DOHH2 (cell line): ENCODE measurements around the gene ARID4A.

Experiments used
- H3F3A ChIP-seq: fragments of 200-600 bp; sonication (generic), shearing (Covaris generic); 2 replicates; pipeline ENCODE4 v1.6.0; 2016; ENCODE audit warnings: antibody characterized with exemption, mild to moderate bottlenecking; ENCODE audit not compliant: control insufficient read depth, insufficient read depth
- H3K27ac ChIP-seq: fragments of 200-600 bp; sonication (generic); 2 replicates; pipeline ENCODE4 v1.5.1; 2014; ENCODE audit warnings: low read depth, mild to moderate bottlenecking, low read length, moderate library complexity
- H3K27me3 ChIP-seq: fragments of 200-600 bp; sonication (generic); 2 replicates; pipeline ENCODE4 v1.6.1; 2014; ENCODE audit warnings: mild to moderate bottlenecking, low read length, mixed read lengths; ENCODE audit not compliant: control insufficient read depth
- H3K36me3 ChIP-seq: fragments of 200-600 bp; sonication (generic); 2 replicates; pipeline ENCODE4 v1.6.1; 2014; ENCODE audit warnings: mild to moderate bottlenecking, low read length, moderate library complexity, mixed read lengths; ENCODE audit not compliant: control insufficient read depth
- H3K4me1 ChIP-seq: fragments of 200-600 bp; sonication (generic); 2 replicates; pipeline ENCODE4 v1.6.1; 2014; ENCODE audit warnings: mild to moderate bottlenecking, low read length, mixed read lengths; ENCODE audit not compliant: control insufficient read depth
- H3K4me2 ChIP-seq: fragments of 200-600 bp; sonication (generic); 2 replicates; pipeline ENCODE4 v1.6.0; 2014; ENCODE audit warnings: mild to moderate bottlenecking, low read length, moderate library complexity
- H3K4me3 ChIP-seq: fragments of 200-600 bp; sonication (generic); 2 replicates; pipeline ENCODE4 v1.5.1; 2014; ENCODE audit warnings: mild to moderate bottlenecking, low read length, mixed read lengths
- H3K79me2 ChIP-seq: fragments of 200-600 bp; sonication (generic); 2 replicates; pipeline ENCODE4 v1.6.1; 2014; ENCODE audit warnings: mild to moderate bottlenecking, low read length, mixed read lengths; ENCODE audit not compliant: control insufficient read depth
- H3K9me2 ChIP-seq: fragments of 200-600 bp; sonication (generic); replicated peaks from 2 replicates; pipeline ENCODE4 v1.6.1; 2014; ENCODE audit warnings: mild to moderate bottlenecking, low read length, mixed read lengths; ENCODE audit not compliant: control insufficient read depth
- H3K9me3 ChIP-seq: fragments of 200-600 bp; sonication (generic); 2 replicates; pipeline ENCODE4 v1.6.1; 2014; ENCODE audit warnings: antibody characterized with exemption, low read length, mixed read lengths; ENCODE audit not compliant: control insufficient read depth, insufficient read depth
- H4K20me1 ChIP-seq: fragments of 200-600 bp; sonication (generic); 2 replicates; pipeline ENCODE4 v1.6.0; 2014; ENCODE audit warnings: low read depth, mild to moderate bottlenecking, antibody characterized with exemption, low read length, moderate library complexity; ENCODE audit not compliant: control insufficient read depth, insufficient read depth
- EZH2phosphoT487 ChIP-seq: fragments of 200-600 bp; sonication (generic); IDR thresholded peaks from 2 replicates; pipeline ENCODE4 v1.6.1; 2017; ENCODE audit warnings: borderline replicate concordance, mild to moderate bottlenecking, antibody characterized with exemption, low read length, moderate library complexity, mixed read lengths
- TF ChIP-seq, protein P1 (sequence below): fragments of 200-600 bp; sonication (generic); IDR thresholded peaks from one replicate; pipeline ENCODE4 v1.5.1; 2014; ENCODE audit warnings: antibody characterized with exemption, mild to moderate bottlenecking, low read depth, low read length; ENCODE audit not compliant: poor library complexity, severe bottlenecking

ARID4A gene

DNA sequence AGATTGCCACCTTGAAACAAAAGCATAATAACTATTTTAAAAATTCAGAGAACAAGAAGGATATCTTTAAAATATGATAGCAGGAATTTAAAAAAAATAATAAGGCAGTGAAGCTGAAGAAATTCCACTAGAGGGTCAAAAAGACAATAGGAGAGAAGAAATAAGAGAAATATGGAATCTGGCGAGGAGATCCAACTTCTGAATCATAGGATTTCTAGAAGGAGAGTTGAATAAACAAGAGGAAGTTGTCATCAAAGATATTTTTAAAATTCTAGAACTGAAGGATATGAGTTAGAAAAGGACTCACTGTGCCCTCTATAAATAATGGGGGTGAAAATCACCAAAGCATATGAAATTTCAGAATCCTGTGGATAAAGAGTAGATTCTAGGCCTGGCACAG lies 70.6 kb downstream of the ARID4A start:
- Histone ChIP-seq H3F3A (peaks cover 8% of the 10 kb centered on the region; the same call in 1 of the 2 replicates), H3K27ac (no peak overlapping the region), H3K4me3 (no peak overlapping the region), H3K27me3 (no peaks in the 10 kb centered on the region), H3K9me3 (no peaks in the 10 kb centered on the region), H3K9me2 (no peaks in the 10 kb centered on the region), H3K4me1 (no peaks in the 10 kb centered on the region), H3K79me2 (no peaks in the 10 kb centered on the region), H3K4me2 (no peak overlapping the region), H4K20me1 (no peaks in the 10 kb centered on the region), H3K36me3 (peaks cover 74% of the 10 kb centered on the region)
- TF ChIP-seq, protein P1, sequence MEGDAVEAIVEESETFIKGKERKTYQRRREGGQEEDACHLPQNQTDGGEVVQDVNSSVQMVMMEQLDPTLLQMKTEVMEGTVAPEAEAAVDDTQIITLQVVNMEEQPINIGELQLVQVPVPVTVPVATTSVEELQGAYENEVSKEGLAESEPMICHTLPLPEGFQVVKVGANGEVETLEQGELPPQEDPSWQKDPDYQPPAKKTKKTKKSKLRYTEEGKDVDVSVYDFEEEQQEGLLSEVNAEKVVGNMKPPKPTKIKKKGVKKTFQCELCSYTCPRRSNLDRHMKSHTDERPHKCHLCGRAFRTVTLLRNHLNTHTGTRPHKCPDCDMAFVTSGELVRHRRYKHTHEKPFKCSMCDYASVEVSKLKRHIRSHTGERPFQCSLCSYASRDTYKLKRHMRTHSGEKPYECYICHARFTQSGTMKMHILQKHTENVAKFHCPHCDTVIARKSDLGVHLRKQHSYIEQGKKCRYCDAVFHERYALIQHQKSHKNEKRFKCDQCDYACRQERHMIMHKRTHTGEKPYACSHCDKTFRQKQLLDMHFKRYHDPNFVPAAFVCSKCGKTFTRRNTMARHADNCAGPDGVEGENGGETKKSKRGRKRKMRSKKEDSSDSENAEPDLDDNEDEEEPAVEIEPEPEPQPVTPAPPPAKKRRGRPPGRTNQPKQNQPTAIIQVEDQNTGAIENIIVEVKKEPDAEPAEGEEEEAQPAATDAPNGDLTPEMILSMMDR, result no peak
- TF ChIP-seq EZH2phosphoT487, result no peak

DNA sequence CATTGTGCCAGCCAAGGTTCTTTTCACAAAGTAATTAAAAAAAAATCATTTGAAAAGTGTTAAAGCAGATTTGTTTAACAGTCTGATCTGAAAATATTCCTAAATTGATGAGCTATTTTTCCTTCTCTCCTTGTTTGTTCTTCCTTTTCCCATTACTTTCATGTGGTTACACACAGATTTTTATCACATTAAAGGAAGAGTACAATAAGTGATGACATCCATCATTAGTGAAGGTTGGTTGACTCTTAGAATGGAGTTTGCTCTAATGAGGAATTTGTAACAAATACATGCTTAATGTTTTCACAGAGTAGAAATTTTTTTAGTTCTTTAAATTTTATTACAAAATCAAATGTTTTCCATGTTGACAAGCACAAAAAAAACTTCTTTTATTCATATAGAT lies 78.4 kb downstream of the ARID4A start:
- no peak overlapping the region for H3K27ac ChIP-seq
- no peak overlapping the region for H3K4me2 ChIP-seq
- no peak for TF ChIP-seq EZH2phosphoT487
- TF ChIP-seq, protein P1, result no peak
- no peaks in the 10 kb centered on the region for H3K9me3 ChIP-seq
- H4K20me1 ChIP-seq, result no peaks in the 10 kb centered on the region
- H3K79me2 ChIP-seq, result no peaks in the 10 kb centered on the region
- no peaks in the 10 kb centered on the region for H3K9me2 ChIP-seq
- no peaks in the 10 kb centered on the region for H3K4me1 ChIP-seq
- no peaks in the 10 kb centered on the region for H3K27me3 ChIP-seq
- H3K4me3 ChIP-seq, result no peak overlapping the region
- H3F3A ChIP-seq, result peaks cover 5% of the 10 kb centered on the region; the same call in 1 of the 2 replicates
- peaks cover 23% of the 10 kb centered on the region for H3K36me3 ChIP-seq

DNA sequence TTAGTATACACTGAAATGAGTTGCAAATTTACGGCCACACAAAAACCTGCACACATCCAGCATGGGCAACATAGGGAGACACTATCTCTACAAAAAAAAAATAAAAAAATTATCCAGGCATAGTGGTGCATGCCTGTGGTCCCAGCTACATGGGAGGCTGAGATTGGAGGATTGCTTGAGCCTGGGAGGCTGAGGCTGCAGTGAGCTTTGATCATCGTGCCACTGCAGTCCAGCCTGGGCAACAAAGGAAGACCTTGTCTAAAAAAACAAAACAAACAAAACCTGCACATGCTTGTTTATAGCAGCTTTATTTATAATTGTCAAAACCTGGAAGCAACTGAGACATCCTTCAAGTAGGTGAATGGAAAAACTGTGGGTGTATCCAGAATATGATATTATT lies 92.5 kb downstream of the ARID4A start:
- H3K79me2 ChIP-seq, result no peaks in the 10 kb centered on the region
- no peak overlapping the region for H3K27ac ChIP-seq
- H3K9me2 ChIP-seq, result no peaks in the 10 kb centered on the region
- H3F3A ChIP-seq, result peaks cover 6% of the 10 kb centered on the region
- no peaks in the 10 kb centered on the region for H3K36me3 ChIP-seq
- H3K27me3 ChIP-seq, result no peaks in the 10 kb centered on the region
- H4K20me1 ChIP-seq, result no peaks in the 10 kb centered on the region
- TF ChIP-seq, protein P1, result no peak
- no peak for TF ChIP-seq EZH2phosphoT487
- no peaks in the 10 kb centered on the region for H3K9me3 ChIP-seq
- H3K4me2 ChIP-seq, result no peak overlapping the region
- no peak overlapping the region for H3K4me3 ChIP-seq
- peaks cover 8% of the 10 kb centered on the region for H3K4me1 ChIP-seq

DNA sequence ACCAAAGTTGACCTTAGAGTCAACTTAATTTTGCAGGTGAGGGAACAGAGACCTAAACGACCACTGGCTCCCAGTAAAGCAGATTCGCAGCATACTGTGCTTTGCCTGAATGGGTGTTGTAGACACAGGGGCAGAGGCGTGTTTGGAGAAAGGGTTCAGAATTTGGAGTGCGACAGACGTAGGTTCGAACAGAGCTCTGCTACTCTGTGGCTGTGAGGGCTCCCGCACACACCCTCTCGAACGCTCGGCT lies 97.1 kb downstream of the ARID4A start:
- peak overlapping the region; percentile 75 for H3K4me3 ChIP-seq

More for the DNA sequence above, 97.1 kb downstream of the ARID4A start:
- Histone ChIP-seq H3F3A (0 out of 2 replicates have a peak, but pooled peaks cover 9% of the 10 kb centered on the region), H3K4me2 (peak overlapping the region; percentile 75), H3K79me2 (no peaks in the 10 kb centered on the region), H3K27me3 (no peaks in the 10 kb centered on the region), H3K4me1 (peaks cover 15% of the 10 kb centered on the region), H4K20me1 (no peaks in the 10 kb centered on the region), H3K9me3 (no peaks in the 10 kb centered on the region), H3K9me2 (no peaks in the 10 kb centered on the region), H3K27ac (no peak overlapping the region), H3K36me3 (no peaks in the 10 kb centered on the region)
- TF ChIP-seq, protein P1, result no peak
- TF ChIP-seq EZH2phosphoT487, result no peak
